ENCODE results near the gene PCDHGA5.

GRCh38 chr5:141399555-141400258 is 35.7 kb downstream of the PCDHGA5 start:
- TF ChIP-seq, protein P1, sequence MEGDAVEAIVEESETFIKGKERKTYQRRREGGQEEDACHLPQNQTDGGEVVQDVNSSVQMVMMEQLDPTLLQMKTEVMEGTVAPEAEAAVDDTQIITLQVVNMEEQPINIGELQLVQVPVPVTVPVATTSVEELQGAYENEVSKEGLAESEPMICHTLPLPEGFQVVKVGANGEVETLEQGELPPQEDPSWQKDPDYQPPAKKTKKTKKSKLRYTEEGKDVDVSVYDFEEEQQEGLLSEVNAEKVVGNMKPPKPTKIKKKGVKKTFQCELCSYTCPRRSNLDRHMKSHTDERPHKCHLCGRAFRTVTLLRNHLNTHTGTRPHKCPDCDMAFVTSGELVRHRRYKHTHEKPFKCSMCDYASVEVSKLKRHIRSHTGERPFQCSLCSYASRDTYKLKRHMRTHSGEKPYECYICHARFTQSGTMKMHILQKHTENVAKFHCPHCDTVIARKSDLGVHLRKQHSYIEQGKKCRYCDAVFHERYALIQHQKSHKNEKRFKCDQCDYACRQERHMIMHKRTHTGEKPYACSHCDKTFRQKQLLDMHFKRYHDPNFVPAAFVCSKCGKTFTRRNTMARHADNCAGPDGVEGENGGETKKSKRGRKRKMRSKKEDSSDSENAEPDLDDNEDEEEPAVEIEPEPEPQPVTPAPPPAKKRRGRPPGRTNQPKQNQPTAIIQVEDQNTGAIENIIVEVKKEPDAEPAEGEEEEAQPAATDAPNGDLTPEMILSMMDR (IDR thresholded peaks at IDR 0.05), result no peak
- no peak for TF ChIP-seq POLR2A (IDR thresholded peaks at IDR 0.05)
